GM21381 (cell line): ENCODE results near the gene TTYH1.
"Not testable (repeated sequence)": the region's sequence is repeated elsewhere in the genome, so short reads cannot be mapped to it uniquely, and the experiment has no call there.

Source experiments
- ATAC-seq: cut with Tn5 transposase; IDR thresholded peaks from one replicate; pipeline ENCODE4 v1.9.1; 2021; ENCODE audit warnings: mild to moderate bottlenecking, moderate library complexity; ENCODE audit not compliant: unreplicated experiment

The TTYH1 gene

GRCh38 chr19:54415208-54415900 lies at the start of gene TTYH1:
TTYH1 (plus strand) TSS chr19:54415464; CDS start chr19:54415553, 89 bp downstream.
- ATAC-seq, result no peak

- not testable (repeated sequence) for ATAC-seq
Observed at GRCh38 chr19:54365798-54366197, 49.5 kb upstream of the TTYH1 start.

GRCh38 chr19:54366811-54367210 lies 48.5 kb upstream of the TTYH1 start:
- ATAC-seq, result no peak

- no peak for ATAC-seq
Observed at GRCh38 chr19:54369082-54369687, 46.1 kb upstream of the TTYH1 start.

- not testable (repeated sequence) for ATAC-seq
Observed at GRCh38 chr19:54369688-54370433, 45.4 kb upstream of the TTYH1 start.

- ATAC-seq, result not testable (repeated sequence)
Observed at GRCh38 chr19:54370434-54370796, 44.8 kb upstream of the TTYH1 start.

- ATAC-seq, result not testable (repeated sequence)
Observed at GRCh38 chr19:54371453-54371852, 43.8 kb upstream of the TTYH1 start.

GRCh38 chr19:54373781-54374631 lies 41.3 kb upstream of the TTYH1 start:
- no peak for ATAC-seq

- not testable (repeated sequence) for ATAC-seq
Observed at GRCh38 chr19:54375181-54375938, 39.9 kb upstream of the TTYH1 start.

GRCh38 chr19:54376610-54377285 lies 38.5 kb upstream of the TTYH1 start:
- ATAC-seq, result no peak

- no peak for ATAC-seq
Observed at GRCh38 chr19:54379187-54379678, 36.0 kb upstream of the TTYH1 start.

- no peak for ATAC-seq
Observed at GRCh38 chr19:54380897-54381296, 34.4 kb upstream of the TTYH1 start.

GRCh38 chr19:54382041-54382440 lies 33.2 kb upstream of the TTYH1 start:
- ATAC-seq, result not testable (repeated sequence)

GRCh38 chr19:54383330-54383729 lies 31.9 kb upstream of the TTYH1 start:
- no peak for ATAC-seq

- no peak for ATAC-seq
Observed at GRCh38 chr19:54387991-54388801, 27.1 kb upstream of the TTYH1 start.

GRCh38 chr19:54388802-54389139 lies 26.5 kb upstream of the TTYH1 start:
- no peak for ATAC-seq

- ATAC-seq, result no peak
Observed at GRCh38 chr19:54389553-54389952, 25.7 kb upstream of the TTYH1 start.

GRCh38 chr19:54390942-54391577 lies 24.2 kb upstream of the TTYH1 start:
- ATAC-seq, result no peak
